GM19397 (cell line): ENCODE data around the gene NEDD4.
"Not testable (repeated sequence)": the region's sequence is repeated elsewhere in the genome, so short reads cannot be mapped to it uniquely, and the experiment has no call there.

Source experiments
- ATAC-seq: cut with Tn5 transposase; IDR thresholded peaks from one replicate; pipeline ENCODE4 v1.9.1; 2021; ENCODE audit warnings: mild to moderate bottlenecking, moderate library complexity; ENCODE audit not compliant: unreplicated experiment

Gene NEDD4

GRCh38 chr15:55834331-55834730, 159.1 kb downstream of the NEDD4 start:
- ATAC-seq = no peak

- ATAC-seq = no peak
Measured at GRCh38 chr15:55829826-55830225, 163.6 kb downstream of the NEDD4 start.

GRCh38 chr15:55827955-55828354, 165.5 kb downstream of the NEDD4 start:
- no peak for ATAC-seq

- no peak for ATAC-seq
Measured at GRCh38 chr15:55827204-55827603, 166.2 kb downstream of the NEDD4 start.

GRCh38 chr15:55824857-55825613, 168.4 kb downstream of the NEDD4 start:
- ATAC-seq = no peak

- no peak for ATAC-seq
Measured at GRCh38 chr15:55823699-55824340, 169.6 kb downstream of the NEDD4 start.

- ATAC-seq = no peak
Measured at GRCh38 chr15:55823191-55823670, 170.2 kb downstream of the NEDD4 start.

- not testable (repeated sequence) for ATAC-seq
Measured at GRCh38 chr15:55821740-55822139, 171.7 kb downstream of the NEDD4 start.

GRCh38 chr15:55820043-55820442, 173.4 kb downstream of the NEDD4 start:
- ATAC-seq = no peak

- no peak for ATAC-seq
Measured at GRCh38 chr15:55819397-55820034, 173.9 kb downstream of the NEDD4 start.

- no peak for ATAC-seq
Measured at GRCh38 chr15:55816017-55816416, 177.4 kb downstream of the NEDD4 start.

GRCh38 chr15:55802600-55803376, 190.6 kb downstream of the NEDD4 start:
- ATAC-seq = no peak

- ATAC-seq = no peak
Measured at GRCh38 chr15:55800216-55800615, 193.2 kb downstream of the NEDD4 start.

- no peak for ATAC-seq
Measured at GRCh38 chr15:55799291-55800212, 193.9 kb downstream of the NEDD4 start.

- no peak for ATAC-seq
Measured at GRCh38 chr15:55796321-55796965, 197.0 kb downstream of the NEDD4 start.

GRCh38 chr15:55795031-55795430, 198.4 kb downstream of the NEDD4 start:
- ATAC-seq = no peak

GRCh38 chr15:55791551-55792400, 201.6 kb downstream of the NEDD4 start:
- ATAC-seq = no peak

GRCh38 chr15:55789066-55789660, 204.2 kb downstream of the NEDD4 start:
- ATAC-seq = no peak
